ENCODE measurements around the gene MAP3K6. TPM values are rescaled to one million over a fixed set of nuclear protein-coding genes. Genes with fewer than 3 reads are reported as not detected.
A peak's percentile ranks its signal among the peaks of the same experiment; 100 is the strongest.

The MAP3K6 gene
- total and polyA plus RNA-seq, 4 donors: 1.3 to 8.3 (median 4.0) TPM

DNA sequence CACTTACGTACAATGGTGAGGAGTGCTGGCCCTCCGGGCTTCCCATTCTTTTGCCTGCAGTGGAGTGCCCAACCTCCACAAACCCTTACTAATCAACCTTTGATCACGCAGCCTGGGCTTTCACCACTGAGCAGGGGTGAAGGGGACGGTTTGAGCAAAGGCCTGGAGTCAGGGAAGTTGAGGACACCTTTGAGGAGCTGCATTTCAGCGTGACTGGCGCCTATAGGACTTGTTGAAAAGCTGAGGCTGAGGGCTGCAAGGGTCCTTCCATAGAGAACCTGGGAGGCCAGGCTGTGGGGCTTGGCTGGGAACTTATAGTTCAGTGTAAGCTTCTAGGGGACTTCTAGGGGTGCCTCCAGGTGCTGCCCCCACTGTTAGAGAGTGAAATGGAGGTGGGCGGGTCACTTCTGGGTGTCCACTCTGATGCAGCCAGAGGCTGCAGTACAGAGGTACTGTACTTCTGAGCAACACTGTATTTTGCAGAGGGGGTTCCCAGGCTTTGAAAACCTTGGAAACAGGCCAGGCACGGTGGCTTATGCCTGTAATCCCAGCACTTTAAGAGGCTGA is 15.1 kb downstream of the MAP3K6 start:
- Histone ChIP-seq H3K9ac (ENCODE audit: low read depth in 1 of 2, low read length in 2 of 2) (no peak overlapping the region), H3K4me1 (ENCODE audit: control insufficient read depth in 4 of 4, insufficient read depth in 4 of 4, low read length in 3 of 4) (peaks cover 3 to 27% (median 17%) of the 10 kb centered on the region in 4 donors)

DNA sequence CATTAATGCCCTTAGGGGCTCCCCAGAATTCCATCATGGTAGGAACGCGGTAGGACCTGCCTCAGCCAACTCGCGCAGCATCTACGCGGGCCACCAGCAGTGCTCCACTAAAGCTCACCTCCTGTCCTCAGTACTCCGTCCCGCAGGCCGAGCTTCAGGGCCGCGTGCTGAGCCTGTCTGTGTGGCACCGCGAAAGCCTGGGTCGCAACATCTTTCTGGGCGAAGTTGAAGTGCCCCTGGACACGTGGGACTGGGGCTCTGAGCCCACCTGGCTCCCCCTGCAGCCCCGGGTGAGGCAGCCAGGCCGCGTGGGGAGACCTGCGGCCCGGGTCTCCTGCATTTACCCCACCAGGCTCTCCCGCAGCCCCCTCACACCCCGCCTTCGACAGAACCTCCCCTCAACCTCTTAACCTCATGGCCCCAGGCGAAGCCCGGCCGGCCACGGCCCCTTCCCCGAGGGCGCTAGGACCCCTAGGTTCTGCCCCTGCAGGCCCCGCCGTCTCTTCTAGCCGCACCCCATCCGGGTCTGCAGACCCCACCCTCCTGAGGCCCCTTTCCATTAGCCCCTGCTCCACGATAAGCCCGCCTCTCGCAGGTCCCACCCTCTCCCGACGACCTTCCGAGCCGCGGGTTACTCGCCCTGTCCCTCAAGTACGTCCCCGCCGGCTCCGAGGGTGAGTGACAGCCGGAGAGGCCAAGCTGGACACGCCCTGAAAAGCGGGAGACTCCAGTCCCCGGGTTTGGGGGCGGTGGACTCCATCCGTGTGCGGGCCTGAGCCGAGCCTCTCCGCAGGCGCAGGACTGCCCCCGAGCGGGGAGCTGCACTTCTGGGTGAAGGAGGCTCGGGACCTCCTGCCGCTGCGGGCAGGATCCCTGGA is 15.9 kb downstream of the MAP3K6 start:
- 30% methylated on average over 62 of the region's 62 CpGs for WGBS

More for the DNA sequence above, 15.1 kb downstream of the MAP3K6 start:
- 43% methylated on average over 8 of the region's 8 CpGs for WGBS
- no peak for DNase-seq (ENCODE audit: low spot score)
- no peak overlapping the region for H3K4me3 ChIP-seq (ENCODE audit: low read depth in 1 of 3, low read length in 3 of 3)
- H3K9me3 ChIP-seq (ENCODE audit: control insufficient read depth in 4 of 4, low read length in 3 of 4): no peaks in the 10 kb centered on the region
- no peaks in the 10 kb centered on the region for H3K27me3 ChIP-seq (ENCODE audit: control insufficient read depth in 4 of 4, insufficient read depth in 4 of 4, low read length in 3 of 4)
- TF ChIP-seq RXRA (IDR thresholded peaks at IDR 0.05) (no peak), TAF1 (conservative IDR thresholded peaks at IDR 0.05) (no peak), EGR1 (IDR thresholded peaks at IDR 0.05; ENCODE audit: low read depth in 2 of 2) (no peak), HNF4A (conservative IDR thresholded peaks at IDR 0.05) (peak in 1 of 2 donors; percentile 40)
- no peaks in the 10 kb centered on the region for H3K36me3 ChIP-seq (ENCODE audit: control insufficient read depth in 4 of 4, insufficient read depth in 3 of 4, low read depth in 1 of 4, low read length in 3 of 4)
- no peak overlapping the region for H3K27ac ChIP-seq (ENCODE audit: low read depth in 1 of 2, low read length in 2 of 2)

More for the DNA sequence above, 15.9 kb downstream of the MAP3K6 start:
- H3K4me1 ChIP-seq (ENCODE audit: control insufficient read depth in 4 of 4, insufficient read depth in 4 of 4, low read length in 3 of 4): peaks cover 3 to 27% (median 17%) of the 10 kb centered on the region in 4 donors
- H3K27me3 ChIP-seq (ENCODE audit: control insufficient read depth in 4 of 4, insufficient read depth in 4 of 4, low read length in 3 of 4): no peaks in the 10 kb centered on the region
- H3K27ac ChIP-seq (ENCODE audit: low read depth in 1 of 2, low read length in 2 of 2): no peak overlapping the region
- no peak for DNase-seq (ENCODE audit: low spot score)
- H3K9me3 ChIP-seq (ENCODE audit: control insufficient read depth in 4 of 4, low read length in 3 of 4): no peaks in the 10 kb centered on the region
- TF ChIP-seq NR2F2 (IDR thresholded peaks at IDR 0.05): no peak
- TF ChIP-seq JUND (IDR thresholded peaks at IDR 0.05): no peak
- no peak for TF ChIP-seq RXRA (IDR thresholded peaks at IDR 0.05)
- TF ChIP-seq, protein P1, sequence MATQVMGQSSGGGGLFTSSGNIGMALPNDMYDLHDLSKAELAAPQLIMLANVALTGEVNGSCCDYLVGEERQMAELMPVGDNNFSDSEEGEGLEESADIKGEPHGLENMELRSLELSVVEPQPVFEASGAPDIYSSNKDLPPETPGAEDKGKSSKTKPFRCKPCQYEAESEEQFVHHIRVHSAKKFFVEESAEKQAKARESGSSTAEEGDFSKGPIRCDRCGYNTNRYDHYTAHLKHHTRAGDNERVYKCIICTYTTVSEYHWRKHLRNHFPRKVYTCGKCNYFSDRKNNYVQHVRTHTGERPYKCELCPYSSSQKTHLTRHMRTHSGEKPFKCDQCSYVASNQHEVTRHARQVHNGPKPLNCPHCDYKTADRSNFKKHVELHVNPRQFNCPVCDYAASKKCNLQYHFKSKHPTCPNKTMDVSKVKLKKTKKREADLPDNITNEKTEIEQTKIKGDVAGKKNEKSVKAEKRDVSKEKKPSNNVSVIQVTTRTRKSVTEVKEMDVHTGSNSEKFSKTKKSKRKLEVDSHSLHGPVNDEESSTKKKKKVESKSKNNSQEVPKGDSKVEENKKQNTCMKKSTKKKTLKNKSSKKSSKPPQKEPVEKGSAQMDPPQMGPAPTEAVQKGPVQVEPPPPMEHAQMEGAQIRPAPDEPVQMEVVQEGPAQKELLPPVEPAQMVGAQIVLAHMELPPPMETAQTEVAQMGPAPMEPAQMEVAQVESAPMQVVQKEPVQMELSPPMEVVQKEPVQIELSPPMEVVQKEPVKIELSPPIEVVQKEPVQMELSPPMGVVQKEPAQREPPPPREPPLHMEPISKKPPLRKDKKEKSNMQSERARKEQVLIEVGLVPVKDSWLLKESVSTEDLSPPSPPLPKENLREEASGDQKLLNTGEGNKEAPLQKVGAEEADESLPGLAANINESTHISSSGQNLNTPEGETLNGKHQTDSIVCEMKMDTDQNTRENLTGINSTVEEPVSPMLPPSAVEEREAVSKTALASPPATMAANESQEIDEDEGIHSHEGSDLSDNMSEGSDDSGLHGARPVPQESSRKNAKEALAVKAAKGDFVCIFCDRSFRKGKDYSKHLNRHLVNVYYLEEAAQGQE (IDR thresholded peaks at IDR 0.05): no peak
- TF ChIP-seq GABPA (IDR thresholded peaks at IDR 0.05 in 1 of 2, conservative IDR thresholded peaks at IDR 0.05 in 1 of 2): no peak
- TF ChIP-seq RAD21 (IDR thresholded peaks at IDR 0.05): no peak
- TF ChIP-seq EGR1 (IDR thresholded peaks at IDR 0.05; ENCODE audit: low read depth in 2 of 2): no peak
- TF ChIP-seq SP1 (IDR thresholded peaks at IDR 0.05): no peak
- TF ChIP-seq HNF4A (conservative IDR thresholded peaks at IDR 0.05): no peak
- TF ChIP-seq, protein P2, sequence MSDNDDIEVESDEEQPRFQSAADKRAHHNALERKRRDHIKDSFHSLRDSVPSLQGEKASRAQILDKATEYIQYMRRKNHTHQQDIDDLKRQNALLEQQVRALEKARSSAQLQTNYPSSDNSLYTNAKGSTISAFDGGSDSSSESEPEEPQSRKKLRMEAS (IDR thresholded peaks at IDR 0.05): no peak
- TF ChIP-seq, protein P3, sequence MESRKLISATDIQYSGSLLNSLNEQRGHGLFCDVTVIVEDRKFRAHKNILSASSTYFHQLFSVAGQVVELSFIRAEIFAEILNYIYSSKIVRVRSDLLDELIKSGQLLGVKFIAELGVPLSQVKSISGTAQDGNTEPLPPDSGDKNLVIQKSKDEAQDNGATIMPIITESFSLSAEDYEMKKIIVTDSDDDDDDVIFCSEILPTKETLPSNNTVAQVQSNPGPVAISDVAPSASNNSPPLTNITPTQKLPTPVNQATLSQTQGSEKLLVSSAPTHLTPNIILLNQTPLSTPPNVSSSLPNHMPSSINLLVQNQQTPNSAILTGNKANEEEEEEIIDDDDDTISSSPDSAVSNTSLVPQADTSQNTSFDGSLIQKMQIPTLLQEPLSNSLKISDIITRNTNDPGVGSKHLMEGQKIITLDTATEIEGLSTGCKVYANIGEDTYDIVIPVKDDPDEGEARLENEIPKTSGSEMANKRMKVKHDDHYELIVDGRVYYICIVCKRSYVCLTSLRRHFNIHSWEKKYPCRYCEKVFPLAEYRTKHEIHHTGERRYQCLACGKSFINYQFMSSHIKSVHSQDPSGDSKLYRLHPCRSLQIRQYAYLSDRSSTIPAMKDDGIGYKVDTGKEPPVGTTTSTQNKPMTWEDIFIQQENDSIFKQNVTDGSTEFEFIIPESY (IDR thresholded peaks at IDR 0.05): no peak
- TF ChIP-seq, protein P4, sequence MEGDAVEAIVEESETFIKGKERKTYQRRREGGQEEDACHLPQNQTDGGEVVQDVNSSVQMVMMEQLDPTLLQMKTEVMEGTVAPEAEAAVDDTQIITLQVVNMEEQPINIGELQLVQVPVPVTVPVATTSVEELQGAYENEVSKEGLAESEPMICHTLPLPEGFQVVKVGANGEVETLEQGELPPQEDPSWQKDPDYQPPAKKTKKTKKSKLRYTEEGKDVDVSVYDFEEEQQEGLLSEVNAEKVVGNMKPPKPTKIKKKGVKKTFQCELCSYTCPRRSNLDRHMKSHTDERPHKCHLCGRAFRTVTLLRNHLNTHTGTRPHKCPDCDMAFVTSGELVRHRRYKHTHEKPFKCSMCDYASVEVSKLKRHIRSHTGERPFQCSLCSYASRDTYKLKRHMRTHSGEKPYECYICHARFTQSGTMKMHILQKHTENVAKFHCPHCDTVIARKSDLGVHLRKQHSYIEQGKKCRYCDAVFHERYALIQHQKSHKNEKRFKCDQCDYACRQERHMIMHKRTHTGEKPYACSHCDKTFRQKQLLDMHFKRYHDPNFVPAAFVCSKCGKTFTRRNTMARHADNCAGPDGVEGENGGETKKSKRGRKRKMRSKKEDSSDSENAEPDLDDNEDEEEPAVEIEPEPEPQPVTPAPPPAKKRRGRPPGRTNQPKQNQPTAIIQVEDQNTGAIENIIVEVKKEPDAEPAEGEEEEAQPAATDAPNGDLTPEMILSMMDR (IDR thresholded peaks at IDR 0.05; ENCODE audit: low read depth, low read length, missing input control): no peak
- H3K9ac ChIP-seq (ENCODE audit: low read depth in 1 of 2, low read length in 2 of 2): no peak overlapping the region
- H3K36me3 ChIP-seq (ENCODE audit: control insufficient read depth in 4 of 4, insufficient read depth in 3 of 4, low read depth in 1 of 4, low read length in 3 of 4): no peaks in the 10 kb centered on the region
- H3K4me3 ChIP-seq (ENCODE audit: low read depth in 1 of 3, low read length in 3 of 3): peak overlapping the region in 1 of 3 donors; percentile 19

All from liver (tissue), 9 donors.